H7 (cell line): ENCODE data around the gene RBKS. TPM values are rescaled to one million over a fixed set of nuclear protein-coding genes. Genes with fewer than 3 reads are reported as not detected.

ENCODE experiments used
- DNase-seq: peaks from one replicate; pipeline ENCODE4 v3.0.0; 2012
- H3K27me3 ChIP-seq: 2 replicates; pipeline ENCODE4 v1.6.0; 2011; ENCODE audit warnings: mild to moderate bottlenecking, low read length; ENCODE audit not compliant: control insufficient read depth, insufficient read depth
- H3K36me3 ChIP-seq: replicated peaks from 2 replicates; pipeline ENCODE4 v1.5.1; 2011; ENCODE audit warnings: low read length; ENCODE audit not compliant: control insufficient read depth, insufficient read depth
- H3K4me3 ChIP-seq: 2 replicates; pipeline ENCODE4 v1.5.1; 2011; ENCODE audit warnings: low read depth, mild to moderate bottlenecking, control low read depth, low read length, moderate library complexity; ENCODE audit not compliant: insufficient read depth
- total RNA-seq: library from RNA; depleted of rRNA; stranded (reverse); fragments of >200 nt; shearing (Covaris generic); gene quantifications from 2 replicates; pipeline ENCODE4 v1.2.3, GENCODE V29; 2014; rRNA removed

The RBKS gene
- total RNA-seq: 1.1 and 1.7 TPM in 2 replicates

GRCh38 chr2:27890146-27890923, at the start of gene RBKS, which contains the start of gene BABAM2:
TSS of gene RBKS (minus strand) at chr2:27890387. CDS start at chr2:27890345, 42 bp downstream.
TSS of gene BABAM2 (plus strand) at chr2:27890729. CDS start at chr2:27894557, 3,828 bp downstream.
- Histone ChIP-seq H3K27me3 (no peaks in the 10 kb centered on the region), H3K4me3 (peak within 1 kb of the TSS; percentile 92), H3K36me3 (no peaks in the 10 kb centered on the region)
- DNase-seq: peak; percentile 96

GRCh38 chr2:27935026-27935425, 44.8 kb upstream of the RBKS start:
- Histone ChIP-seq H3K27me3 (no peaks in the 10 kb centered on the region), H3K36me3 (no peaks in the 10 kb centered on the region), H3K4me3 (no peak overlapping the region)
- DNase-seq: no peak

- DNase-seq: no peak
- H3K36me3 ChIP-seq: no peaks in the 10 kb centered on the region
- H3K27me3 ChIP-seq: no peaks in the 10 kb centered on the region
These were observed 42.2 kb upstream of the RBKS start for GRCh38 chr2:27932396-27932795.

DNA sequence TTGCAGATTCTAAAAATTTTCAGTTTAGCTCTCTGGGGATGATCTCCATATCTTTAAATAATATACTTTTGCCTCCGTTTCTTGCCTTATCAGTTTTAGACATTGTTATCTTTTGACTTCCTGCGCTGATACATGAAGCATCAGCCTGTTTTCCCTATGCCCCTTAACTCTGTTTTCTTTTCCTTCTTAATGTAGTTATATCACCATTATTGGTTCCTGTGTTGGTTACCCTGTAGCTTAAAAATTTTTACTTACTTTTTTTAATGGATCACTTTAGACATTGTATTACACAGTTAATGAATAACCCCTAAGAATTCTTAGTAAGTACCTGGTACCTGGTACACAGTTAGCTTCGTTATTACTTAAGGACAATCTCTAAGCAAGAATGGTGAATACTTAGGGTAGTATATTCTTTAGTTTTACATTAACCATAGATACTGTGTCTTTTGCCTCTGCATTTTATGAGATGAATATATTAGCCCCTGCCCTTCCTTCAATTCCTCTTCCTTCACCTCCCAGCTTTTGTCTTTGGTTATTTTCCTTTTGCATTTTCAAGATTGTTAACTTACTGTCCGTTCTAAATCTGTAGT, 41.3 kb upstream of the RBKS start:
- Histone ChIP-seq H3K27me3 (no peaks in the 10 kb centered on the region), H3K4me3 (no peak overlapping the region)
- no peak for DNase-seq

More at GRCh38 chr2:27932396-27932795, 42.2 kb upstream of the RBKS start:
- no peak overlapping the region for H3K4me3 ChIP-seq

GRCh38 chr2:27929916-27930486, 39.8 kb upstream of the RBKS start:
- no peaks in the 10 kb centered on the region for H3K36me3 ChIP-seq
- DNase-seq: no peak
- H3K4me3 ChIP-seq: no peak overlapping the region
- no peaks in the 10 kb centered on the region for H3K27me3 ChIP-seq

More for the DNA sequence above, 41.3 kb upstream of the RBKS start:
- no peaks in the 10 kb centered on the region for H3K36me3 ChIP-seq

DNA sequence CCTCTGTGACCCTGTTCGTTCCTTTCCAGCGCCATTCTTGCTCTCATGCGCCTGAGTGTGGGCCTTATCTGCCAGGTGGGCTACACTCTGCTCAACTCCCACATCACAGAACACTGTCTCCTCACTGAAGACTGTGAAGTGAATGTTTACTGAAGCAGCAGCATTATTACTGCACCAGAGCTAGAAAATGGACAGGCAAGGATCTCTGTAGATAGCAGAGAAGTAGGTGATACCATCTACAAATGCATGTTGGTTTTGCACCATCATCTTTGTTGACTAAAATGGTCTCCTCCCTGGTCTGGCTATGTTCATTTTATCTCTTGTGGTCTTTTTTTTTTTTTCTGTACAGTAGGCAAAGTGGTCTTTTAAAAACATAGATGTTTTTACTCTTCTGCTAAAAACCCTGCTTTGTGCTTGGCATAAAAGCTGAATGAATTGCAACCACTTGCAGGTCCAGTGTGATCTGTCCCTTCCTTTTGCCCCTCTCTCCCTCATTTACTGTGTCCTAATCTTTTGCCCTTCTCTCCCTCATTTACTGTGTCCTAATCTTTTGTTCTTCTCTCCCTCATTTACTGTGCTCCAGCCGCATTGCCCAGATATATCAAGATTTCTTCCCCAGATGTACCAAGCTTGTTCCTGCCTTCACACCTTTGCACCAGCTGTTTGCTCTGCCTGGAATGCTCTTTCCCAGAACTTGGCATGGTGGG, 35.7 kb upstream of the RBKS start:
- no peak overlapping the region for H3K4me3 ChIP-seq

DNA sequence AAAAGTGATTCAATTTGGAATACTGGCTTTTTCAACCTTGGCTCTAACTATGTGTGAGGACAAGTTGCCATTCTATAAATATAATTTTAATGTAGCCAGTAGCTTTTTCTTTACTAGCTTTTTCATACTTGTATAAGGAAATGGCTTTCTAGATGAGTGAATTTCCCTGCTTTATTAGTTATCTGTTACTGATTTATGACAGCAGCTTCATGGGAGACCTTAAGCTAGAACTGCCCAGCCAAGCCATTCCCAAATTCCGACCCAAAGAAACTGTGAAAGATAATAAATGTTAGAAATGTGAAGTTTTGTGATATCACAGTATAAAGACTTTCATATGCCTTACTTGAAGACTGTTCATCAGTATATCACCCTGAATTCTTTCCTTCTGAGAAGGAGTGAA, 32.7 kb upstream of the RBKS start:
- Histone ChIP-seq H3K4me3 (no peak overlapping the region), H3K27me3 (no peaks in the 10 kb centered on the region), H3K36me3 (no peaks in the 10 kb centered on the region)
- no peak for DNase-seq

More for the DNA sequence above, 35.7 kb upstream of the RBKS start:
- Histone ChIP-seq H3K36me3 (no peaks in the 10 kb centered on the region), H3K27me3 (no peaks in the 10 kb centered on the region)
- no peak for DNase-seq

DNA sequence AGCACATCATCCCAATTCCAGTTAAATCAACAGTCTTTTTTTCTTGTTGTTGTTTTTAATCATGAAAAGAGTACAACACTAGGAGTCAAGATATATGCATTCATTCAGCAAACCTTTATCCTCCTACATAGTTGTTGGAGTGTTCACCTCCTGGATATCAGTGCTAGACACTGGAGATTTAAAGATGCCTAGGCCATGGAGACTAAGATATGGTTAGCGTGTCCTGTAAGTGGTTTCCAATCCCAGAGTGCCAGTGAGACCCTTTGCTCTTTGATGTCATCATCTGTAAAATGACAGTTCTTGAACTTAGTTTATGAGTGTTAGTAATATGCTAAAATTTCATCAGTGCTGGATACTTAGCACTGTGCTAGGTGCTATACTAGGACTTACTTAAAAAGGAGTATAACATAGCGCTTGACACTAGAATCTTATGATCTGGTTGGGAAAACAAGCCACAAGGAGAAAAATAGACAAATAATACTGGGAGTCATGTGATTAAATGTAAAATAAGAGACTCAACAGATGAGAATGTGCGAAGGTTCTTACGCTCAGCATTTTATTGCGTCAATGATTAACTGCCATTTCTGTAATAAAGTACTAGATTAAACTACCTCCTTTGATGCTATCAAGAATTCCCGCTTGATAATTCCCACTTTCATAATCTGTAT, 31.8 kb upstream of the RBKS start:
- Histone ChIP-seq H3K27me3 (no peaks in the 10 kb centered on the region), H3K36me3 (no peaks in the 10 kb centered on the region)
- no peak for DNase-seq

GRCh38 chr2:27921424-27921823, 31.2 kb upstream of the RBKS start:
- no peaks in the 10 kb centered on the region for H3K27me3 ChIP-seq
- DNase-seq: no peak
- no peaks in the 10 kb centered on the region for H3K36me3 ChIP-seq
- H3K4me3 ChIP-seq: no peak overlapping the region

More for the DNA sequence above, 31.8 kb upstream of the RBKS start:
- H3K4me3 ChIP-seq: no peak overlapping the region

DNA sequence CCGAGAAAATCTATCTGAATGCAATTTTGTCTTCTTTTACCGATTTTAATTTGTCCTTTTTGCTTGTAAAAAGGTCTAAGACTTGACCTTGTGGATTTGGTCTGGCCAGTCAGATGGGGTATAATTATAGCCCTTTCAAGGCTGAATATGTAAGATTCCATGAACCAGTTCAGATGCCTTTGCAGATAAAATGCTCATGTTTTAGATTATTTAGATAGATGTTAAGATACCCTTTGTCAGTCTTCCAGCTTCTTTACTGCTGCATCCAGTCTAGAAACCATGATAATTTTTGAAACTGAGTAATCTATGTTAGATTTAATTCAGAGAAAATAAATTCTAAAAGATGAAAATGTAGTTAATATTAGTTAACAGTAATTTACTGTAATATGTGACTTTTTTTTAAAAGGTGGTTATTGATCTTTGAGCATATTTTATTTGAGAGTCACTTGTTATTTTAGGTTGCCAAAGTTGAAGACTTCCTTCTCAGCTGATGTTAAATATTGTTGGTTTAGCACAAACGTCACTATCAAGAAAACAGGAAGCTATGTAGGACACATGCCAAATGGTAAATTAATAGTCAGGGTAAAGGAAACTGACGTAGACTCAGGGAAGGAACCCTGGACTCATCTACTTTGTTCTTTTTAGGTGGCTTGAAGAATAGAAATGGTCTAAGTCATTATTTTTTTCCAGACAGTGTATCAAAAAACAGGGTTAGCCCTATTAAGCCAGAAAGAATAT, 30.1 kb upstream of the RBKS start:
- H3K4me3 ChIP-seq: no peak overlapping the region
- no peaks in the 10 kb centered on the region for H3K36me3 ChIP-seq
- H3K27me3 ChIP-seq: no peaks in the 10 kb centered on the region
- no peak for DNase-seq

DNA sequence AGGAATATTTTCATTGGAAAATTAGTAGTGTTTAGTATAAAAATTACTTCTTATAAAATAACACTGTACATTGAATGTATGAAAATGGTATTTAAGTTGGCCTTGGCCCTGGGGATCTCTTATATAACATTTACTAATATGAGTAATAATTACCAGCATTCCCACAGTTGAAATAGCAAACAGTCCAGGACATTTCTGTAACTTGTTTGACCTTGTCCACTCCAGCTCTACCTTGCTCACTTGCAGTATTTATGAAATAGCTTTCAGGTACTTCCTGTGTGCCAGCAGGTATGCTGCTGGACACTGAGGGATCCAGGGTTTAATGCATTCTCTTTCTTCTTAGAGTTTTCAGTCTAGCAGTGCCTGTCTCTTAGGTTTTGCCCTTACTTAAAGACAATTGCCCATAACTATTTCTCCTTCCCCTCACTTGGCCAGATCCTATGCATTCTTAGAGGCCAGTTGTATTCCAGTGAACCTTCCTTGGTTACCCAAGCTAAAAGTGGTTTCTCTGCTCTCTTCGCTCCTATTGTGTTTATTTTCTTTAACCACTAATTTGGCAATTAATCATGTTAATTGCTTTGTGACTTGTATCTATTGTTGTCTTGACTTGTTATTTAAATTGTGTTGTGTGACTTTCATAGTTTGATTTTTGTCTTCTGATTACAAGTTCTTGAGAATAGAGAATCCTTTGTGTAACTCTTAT, 26.3 kb upstream of the RBKS start:
- Histone ChIP-seq H3K27me3 (no peaks in the 10 kb centered on the region), H3K36me3 (no peaks in the 10 kb centered on the region), H3K4me3 (no peak overlapping the region)
- no peak for DNase-seq

- Histone ChIP-seq H3K27me3 (no peaks in the 10 kb centered on the region), H3K36me3 (no peaks in the 10 kb centered on the region), H3K4me3 (no peak overlapping the region)
- no peak for DNase-seq
These were observed 25.7 kb upstream of the RBKS start for GRCh38 chr2:27915874-27916273.

DNA sequence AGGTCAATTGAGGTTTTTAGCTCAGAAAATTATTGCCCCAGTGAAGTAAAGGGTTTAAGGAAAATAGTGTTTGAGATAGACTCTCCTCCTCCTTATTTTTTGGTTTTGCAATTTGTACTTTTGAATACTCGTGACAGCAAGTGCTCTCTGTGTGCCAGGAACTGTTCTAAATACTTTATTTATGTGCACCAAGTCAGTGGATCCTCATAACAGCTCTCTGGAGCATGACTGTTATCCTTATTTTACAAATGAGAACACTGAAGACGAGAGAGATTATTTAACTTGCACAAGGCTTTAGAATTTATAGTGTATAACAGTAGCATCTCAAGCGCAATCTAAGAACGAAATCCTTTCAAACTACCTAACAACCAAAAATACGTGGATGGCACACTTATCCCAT, 25.0 kb upstream of the RBKS start:
- Histone ChIP-seq H3K27me3 (no peaks in the 10 kb centered on the region), H3K4me3 (no peak overlapping the region), H3K36me3 (no peaks in the 10 kb centered on the region)
- no peak for DNase-seq
